Stimulated activated CD8-positive, alpha-beta memory T cell treated with anti-CD3 and anti-CD28 coated beads, Interleukin-7, amount 100 ng/mL, for 4 hours (primary cell): ENCODE results near the gene POLR2A.
"Not testable (repeated sequence)": the region's sequence is repeated elsewhere in the genome, so short reads cannot be mapped to it uniquely, and the experiment has no call there.

Source experiments
- DNase-seq, 2 donors: peaks; one replicate each; pipeline ENCODE4 v3.0.0-alpha.2; 2020; ENCODE audit warnings: low read depth in 2 of 2

The POLR2A gene

GRCh38 chr17:7460850-7461660, 23.1 kb upstream of the POLR2A start:
- DNase-seq, result no peak

- no peak for DNase-seq
Observed at GRCh38 chr17:7462474-7463371, 21.4 kb upstream of the POLR2A start.

- no peak for DNase-seq
Observed at GRCh38 chr17:7463372-7463846, 20.8 kb upstream of the POLR2A start.

- no peak for DNase-seq
Observed at GRCh38 chr17:7464081-7464480, 20.1 kb upstream of the POLR2A start.

- DNase-seq, result no peak
Observed at GRCh38 chr17:7465597-7466275, 18.4 kb upstream of the POLR2A start.

GRCh38 chr17:7466318-7466638, 17.9 kb upstream of the POLR2A start:
- DNase-seq, result no peak

- DNase-seq, result no peak
Observed at GRCh38 chr17:7466639-7467341, 17.4 kb upstream of the POLR2A start.

- no peak for DNase-seq
Observed at GRCh38 chr17:7467498-7467897, 16.7 kb upstream of the POLR2A start.

- no peak for DNase-seq
Observed at GRCh38 chr17:7468290-7468689, 15.9 kb upstream of the POLR2A start.

GRCh38 chr17:7468804-7469389, 15.3 kb upstream of the POLR2A start:
- no peak for DNase-seq

- DNase-seq, result not testable (repeated sequence)
Observed at GRCh38 chr17:7469843-7470242, 14.3 kb upstream of the POLR2A start.

GRCh38 chr17:7470457-7470973, 13.7 kb upstream of the POLR2A start:
- DNase-seq, result not testable (repeated sequence)

- no peak for DNase-seq
Observed at GRCh38 chr17:7471729-7472128, 12.4 kb upstream of the POLR2A start.

GRCh38 chr17:7474767-7475166, 9.4 kb upstream of the POLR2A start:
- not testable (repeated sequence) for DNase-seq

GRCh38 chr17:7475764-7476422, 8.3 kb upstream of the POLR2A start:
- no peak for DNase-seq

- DNase-seq, result no peak
Observed at GRCh38 chr17:7476494-7476893, 7.7 kb upstream of the POLR2A start.

- DNase-seq, result no peak
Observed at GRCh38 chr17:7476951-7477350, 7.2 kb upstream of the POLR2A start.

GRCh38 chr17:7477392-7478275, 6.5 kb upstream of the POLR2A start:
- DNase-seq, result peak in 1 of 2 donors; percentile 31
